ENCODE results near the gene OPCML. TPM values are rescaled to one million over a fixed set of nuclear protein-coding genes. Genes with fewer than 3 reads are reported as not detected.

The OPCML gene
- total and polyA plus RNA-seq, 2 of the 13 experiments (the other 11 are each of a cell fraction or from before 2014, with no cell fraction given): not detected

- no TSS peak for BruUV-seq (replicated peaks)
- Histone ChIP-seq H3K27ac (ENCODE audit: extremely low read length, insufficient read depth, low read length) (no peak overlapping the region), H4K20me1 (ENCODE audit: insufficient read depth, low read length) (no peaks in the 10 kb centered on the region), H3K9me3 (ENCODE audit: low read length) (peaks cover 85% of the 10 kb centered on the region), H3K79me2 (ENCODE audit: insufficient read depth, low read length) (no peaks in the 10 kb centered on the region), H3K4me3 (replicated peaks in 1 of 3; ENCODE audit: insufficient read depth in 1 of 3, low read depth in 2 of 3, low read length in 3 of 3) (no peak overlapping the region), H3K4me1 (ENCODE audit: insufficient read depth, low read length) (no peaks in the 10 kb centered on the region), H2AFZ (ENCODE audit: low read length) (no peak overlapping the region), H3K36me3 (replicated peaks in 1 of 2; ENCODE audit: control insufficient read depth in 1 of 2, insufficient read depth in 2 of 2, low read length in 2 of 2) (no peaks in the 10 kb centered on the region), H3K9ac (ENCODE audit: insufficient read depth, low read depth, low read length) (no peak overlapping the region), H3K4me2 (ENCODE audit: low read depth, low read length) (no peak overlapping the region), H3K27me3 (ENCODE audit: control insufficient read depth in 1 of 2, insufficient read depth in 2 of 2, low read length in 2 of 2) (no peaks in the 10 kb centered on the region)
- DNase-seq (ENCODE audit: low spot score) (no peak), ATAC-seq (no peak), FAIRE-seq (no peak)
- TF ChIP-seq JUND (CRISPR knock-in tag; IDR thresholded peaks at IDR 0.05) (no peak), ZNF773 (CRISPR knock-in tag; IDR thresholded peaks at IDR 0.05; ENCODE audit: borderline replicate concordance) (no peak), TOE1 (CRISPR knock-in tag; IDR thresholded peaks at IDR 0.05) (no peak), HMG20B (CRISPR knock-in tag; conservative IDR thresholded peaks at IDR 0.05) (no peak), MTA1 (CRISPR knock-in tag; IDR thresholded peaks at IDR 0.05; ENCODE audit: borderline replicate concordance) (no peak), ZFP41 (CRISPR knock-in tag; IDR thresholded peaks at IDR 0.05; ENCODE audit: borderline replicate concordance) (no peak), ZNF619 (CRISPR knock-in tag; IDR thresholded peaks at IDR 0.05) (no peak)
- intact Hi-C loops (cut with micrococcal nuclease; ENCODE audit: unreplicated experiment): no loop called here
- POLR2A ChIA-PET: no interaction called here
- in situ Hi-C loops (cut with HindIII; ENCODE audit: extremely low pct_ligation_motif_present, low pct_unique_long_range_greater_than_20kb): no loop called here
- CTCF ChIA-PET (ENCODE audit: low intra/inter-chr PET ratio, low total read pairs): no interaction called here
Observed at GRCh38 chr11:132496341-132496740, 1036.0 kb downstream of the OPCML start.

GRCh38 chr11:132493801-132494200 lies 1038.5 kb downstream of the OPCML start:
- no peak for FAIRE-seq
- peaks cover 84% of the 10 kb centered on the region for H3K9me3 ChIP-seq (ENCODE audit: low read length)
- intact Hi-C loops (cut with micrococcal nuclease; ENCODE audit: unreplicated experiment): no loop called here
- WGBS (ENCODE audit: low lambda C conversion rate): 15% methylated on average over 4 of the region's 4 CpGs
- DNase-seq (ENCODE audit: low spot score): no peak
- BruUV-seq (replicated peaks): no TSS peak
- no peak overlapping the region for H3K9ac ChIP-seq (ENCODE audit: insufficient read depth, low read depth, low read length)
- no peaks in the 10 kb centered on the region for H3K36me3 ChIP-seq (replicated peaks in 1 of 2; ENCODE audit: control insufficient read depth in 1 of 2, insufficient read depth in 2 of 2, low read length in 2 of 2)
- H3K27ac ChIP-seq (ENCODE audit: extremely low read length, insufficient read depth, low read length): no peak overlapping the region
- ATAC-seq: no peak
- no peaks in the 10 kb centered on the region for H4K20me1 ChIP-seq (ENCODE audit: insufficient read depth, low read length)
- H3K79me2 ChIP-seq (ENCODE audit: insufficient read depth, low read length): no peaks in the 10 kb centered on the region
- no peak overlapping the region for H3K4me2 ChIP-seq (ENCODE audit: low read depth, low read length)
- no peaks in the 10 kb centered on the region for H3K4me1 ChIP-seq (ENCODE audit: insufficient read depth, low read length)
- ChIA-PET POLR2A (no interaction called here), CTCF (ENCODE audit: low intra/inter-chr PET ratio, low total read pairs) (no interaction called here)
- no peak overlapping the region for H3K4me3 ChIP-seq (replicated peaks in 1 of 3; ENCODE audit: insufficient read depth in 1 of 3, low read depth in 2 of 3, low read length in 3 of 3)
- TF ChIP-seq ZNF230 (CRISPR knock-in tag; IDR thresholded peaks at IDR 0.05): no peak
- TF ChIP-seq BORCS8-MEF2B (CRISPR knock-in tag; IDR thresholded peaks at IDR 0.05): no peak
- no peak for TF ChIP-seq RAD21 (CRISPR knock-in tag; IDR thresholded peaks at IDR 0.05)
- no peaks in the 10 kb centered on the region for H3K27me3 ChIP-seq (ENCODE audit: control insufficient read depth in 1 of 2, insufficient read depth in 2 of 2, low read length in 2 of 2)
- in situ Hi-C loops (cut with HindIII; ENCODE audit: extremely low pct_ligation_motif_present, low pct_unique_long_range_greater_than_20kb): no loop called here
- H2AFZ ChIP-seq (ENCODE audit: low read length): no peak overlapping the region

All from HepG2 (cell line).